HepG2 (cell line): ENCODE measurements around the gene MEF2B. TPM values are rescaled to one million over a fixed set of nuclear protein-coding genes. Genes with fewer than 3 reads are reported as not detected.

Source experiments
- BRCA1 ChIP-seq: sonication (generic); formaldehyde crosslinking; IDR thresholded peaks from 2 replicates; pipeline ENCODE4 v1.4.0; 2020; ENCODE audit warnings: missing genetic modification reagents
- BRD4 ChIP-seq: sonication (generic); formaldehyde crosslinking; IDR thresholded peaks from 2 replicates; pipeline ENCODE4 v1.4.0; 2020; ENCODE audit warnings: missing genetic modification reagents
- CHD2 ChIP-seq: IDR thresholded peaks from 2 replicates; pipeline ENCODE4 v1.6.1; 2011; ENCODE audit warnings: low read depth, low read length, improper control_type of control experiment
- ELF1 ChIP-seq: sonication (generic); formaldehyde crosslinking; IDR thresholded peaks from 2 replicates; pipeline ENCODE4 v1.4.0; 2020; ENCODE audit warnings: missing genetic modification reagents
- EZH2 ChIP-seq: conservative IDR thresholded peaks from 2 replicates; pipeline ENCODE4 v1.6.1; 2012; ENCODE audit warnings: mild to moderate bottlenecking, low read depth, low read length, moderate library complexity
- FLYWCH1 ChIP-seq: sonication (generic); formaldehyde crosslinking; IDR thresholded peaks from 2 replicates; pipeline ENCODE4 v1.8.1; 2023; ENCODE audit warnings: mild to moderate bottlenecking, missing genetic modification reagents
- FOSL1 ChIP-seq: sonication (generic); formaldehyde crosslinking; IDR thresholded peaks from 2 replicates; pipeline ENCODE4 v1.9.0; 2021; ENCODE audit warnings: missing genetic modification reagents, borderline replicate concordance
- GLMP ChIP-seq: sonication (generic); formaldehyde crosslinking; IDR thresholded peaks from 2 replicates; pipeline ENCODE4 v1.9.0; 2021; ENCODE audit warnings: missing genetic modification reagents, mild to moderate bottlenecking, borderline replicate concordance
- HDAC6 ChIP-seq: fragments of 200-600 bp; sonication (generic); IDR thresholded peaks from 2 replicates; pipeline ENCODE4 v1.7.0; 2017; ENCODE audit warnings: mild to moderate bottlenecking, antibody characterized with exemption, low read length, low read depth
- PCBP1 ChIP-seq: fragments of 200-400 bp; formaldehyde crosslinking; IDR thresholded peaks from 2 replicates; pipeline ENCODE4 v1.6.1; 2017; ENCODE audit warnings: mild to moderate bottlenecking, low read depth, low read length, borderline replicate concordance
- RELA ChIP-seq: sonication (generic); formaldehyde crosslinking; IDR thresholded peaks from 2 replicates; pipeline ENCODE4 v1.4.0; 2020; ENCODE audit warnings: missing genetic modification reagents
- RORA ChIP-seq: sonication (generic); formaldehyde crosslinking; IDR thresholded peaks from 2 replicates; pipeline ENCODE4 v1.5.0; 2020; ENCODE audit warnings: mild to moderate bottlenecking, missing genetic modification reagents, moderate library complexity
- SMYD3 ChIP-seq: sonication (generic); formaldehyde crosslinking; IDR thresholded peaks from 2 replicates; pipeline ENCODE4 v1.8.1; 2023; ENCODE audit warnings: mild to moderate bottlenecking, missing genetic modification reagents
- SOX6 ChIP-seq, 2 experiments: fragments of 450-650 bp in 1 of 2; sonication (generic) in 1 of 2; formaldehyde crosslinking in 1 of 2; IDR thresholded peaks; 2 replicates each; pipeline versions ENCODE4 v1.4.0 to v1.6.1; 2017 to 2020; ENCODE audit warnings: antibody characterized with exemption in 1 of 2, mild to moderate bottlenecking in 1 of 2, missing genetic modification reagents in 1 of 2
- SRF ChIP-seq: IDR thresholded peaks from 2 replicates; pipeline ENCODE4 v1.6.1; 2011; ENCODE audit warnings: mild to moderate bottlenecking, low read depth, low read length, moderate library complexity
- TAF1 ChIP-seq: sonication (generic); formaldehyde crosslinking; IDR thresholded peaks from 2 replicates; pipeline ENCODE4 v1.4.0; 2020; ENCODE audit warnings: missing genetic modification reagents
- THAP9 ChIP-seq: sonication (generic); formaldehyde crosslinking; IDR thresholded peaks from 2 replicates; pipeline ENCODE4; 2020; ENCODE audit warnings: missing genetic modification reagents, mild to moderate bottlenecking, borderline replicate concordance
- ZBTB10 ChIP-seq: sonication (generic); formaldehyde crosslinking; IDR thresholded peaks from 2 replicates; pipeline ENCODE4 v1.4.0; 2020; ENCODE audit warnings: missing genetic modification reagents, borderline replicate concordance
- ZFP36L2 ChIP-seq: sonication (generic); formaldehyde crosslinking; IDR thresholded peaks from 2 replicates; pipeline ENCODE4 v1.4.0; 2020; ENCODE audit warnings: missing genetic modification reagents
- ZMYM3 ChIP-seq: sonication (generic); formaldehyde crosslinking; IDR thresholded peaks from 2 replicates; pipeline ENCODE4 v1.5.1; 2020; ENCODE audit warnings: mild to moderate bottlenecking, missing genetic modification reagents
- ZNF10 ChIP-seq: sonication (generic); formaldehyde crosslinking; IDR thresholded peaks from 2 replicates; pipeline ENCODE4 v1.4.0; 2020; ENCODE audit warnings: mild to moderate bottlenecking, low read depth, missing genetic modification reagents, borderline replicate concordance
- ZNF101 ChIP-seq: sonication (generic); formaldehyde crosslinking; IDR thresholded peaks from 2 replicates; pipeline ENCODE4 v1.4.0; 2020; ENCODE audit warnings: mild to moderate bottlenecking, low read depth, missing genetic modification reagents, borderline replicate concordance
- ZNF850 ChIP-seq: sonication (generic); formaldehyde crosslinking; conservative IDR thresholded peaks from 2 replicates; pipeline ENCODE4 v1.9.0; 2021; ENCODE audit warnings: mild to moderate bottlenecking, missing genetic modification reagents
- ZSCAN31 ChIP-seq: sonication (generic); formaldehyde crosslinking; IDR thresholded peaks from 2 replicates; pipeline ENCODE4 v1.5.0; 2020; ENCODE audit warnings: low read depth, mild to moderate bottlenecking, missing genetic modification reagents
- polyA plus RNA-seq, 8 experiments: library from polyadenylated mRNA; depleted of rRNA in 3 of 8; stranded (reverse) in 7 of 8; unstranded in 1 of 8; fragments of >200 nt; fragmentation: Illumina TruSeq in 4 of 8; extraction: Trizol in 4 of 8; gene quantifications; 2 replicates each; pipeline versions ENCODE4 v1.2.1 to v1.2.3, GENCODE V29; 2011 to 2016; ENCODE audit warnings: low read depth in 4 of 8, missing spikeins in 1 of 8, mixed read lengths in 1 of 8; ENCODE audit not compliant: insufficient read depth in 1 of 8
- total RNA-seq, 5 experiments: library from RNA; depleted of rRNA; stranded (reverse); fragments of >200 nt; fragmentation: Illumina TruSeq; extraction: Trizol; gene quantifications; 2 replicates each; pipeline ENCODE4 v1.2.3, GENCODE V29; 2016; ENCODE audit warnings: low read depth in 1 of 5

Gene MEF2B
- total and polyA plus RNA-seq, 2 of the 13 experiments (the other 11 are each of a cell fraction or from before 2014, with no cell fraction given), result 1.2 to 1.7 TPM

GRCh38 chr19:19192078-19192882, 22.2 kb upstream of the MEF2B start, which contains the start of the genes BORCS8 and RFXANK (continued):
- TF ChIP-seq SOX6 (IDR thresholded peaks at IDR 0.05) (no peak), SOX6 (CRISPR knock-in tag; IDR thresholded peaks at IDR 0.05) (peak; percentile 52; the same call in 1 of the 2 replicates), CHD2 (0 out of 2 replicates have a peak, but pooled peaks have one; percentile 14), SMYD3 (CRISPR knock-in tag) (no peak), RORA (CRISPR knock-in tag) (no peak), FOSL1 (no peak), ZBTB10 (CRISPR knock-in tag) (no peak), ELF1 (peak; percentile 87), ZSCAN31 (peak; percentile 80), GLMP (CRISPR knock-in tag) (no peak), TAF1 (CRISPR knock-in tag) (peak; percentile 90), ZNF101 (no peak), HDAC6 (no peak), FLYWCH1 (CRISPR knock-in tag) (no peak), BRD4 (CRISPR knock-in tag) (no peak), SRF (peak; percentile 71), ZNF850 (CRISPR knock-in tag) (peak; percentile 91; the same call in 1 of the 2 replicates), EZH2 (no peak), BRCA1 (no peak), ZMYM3 (CRISPR knock-in tag) (peak; percentile 71; the same call in 1 of the 2 replicates), THAP9 (CRISPR knock-in tag) (peak; percentile 88; the same call in 1 of the 2 replicates), ZNF10 (no peak), RELA (CRISPR knock-in tag) (no peak; the same call in 1 of the 2 replicates), PCBP1 (peak; percentile 97), ZFP36L2 (CRISPR knock-in tag) (peak; percentile 25; the same call in 1 of the 2 replicates)
